AG08395 (cell line): Measurements from ENCODE around the gene UNC79.

Source experiments
- DNase-seq: peaks from one replicate; pipeline ENCODE4 v3.0.0; 2012; ENCODE audit warnings: mixed read lengths, low spot score

Gene UNC79

GRCh38 chr14:93727917-93728650, 297.3 kb downstream of the UNC79 start:
- no peak for DNase-seq

- no peak for DNase-seq
Observed at GRCh38 chr14:93728651-93729016, 297.9 kb downstream of the UNC79 start.

DNA sequence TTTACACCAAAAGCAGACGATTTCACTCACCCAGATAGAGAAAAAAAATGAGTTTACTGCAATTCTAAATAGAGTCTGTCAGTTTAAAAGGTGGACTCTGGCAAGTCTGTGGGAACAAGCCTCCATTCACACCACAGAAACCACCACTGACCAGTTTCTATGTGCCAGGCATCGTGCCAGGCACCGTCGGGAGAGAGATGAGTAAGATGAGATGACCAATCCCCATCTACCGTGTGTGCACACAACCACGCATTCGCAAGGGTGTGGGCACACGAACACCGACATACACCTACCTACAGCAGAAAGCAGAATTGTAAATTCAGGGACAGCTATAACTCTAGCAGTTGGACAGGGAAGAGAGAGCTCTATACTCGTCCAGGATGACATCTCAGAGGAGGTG, 299.3 kb downstream of the UNC79 start:
- no peak for DNase-seq

- DNase-seq = no peak
Observed at GRCh38 chr14:93731753-93732152, 301.0 kb downstream of the UNC79 start.

DNA sequence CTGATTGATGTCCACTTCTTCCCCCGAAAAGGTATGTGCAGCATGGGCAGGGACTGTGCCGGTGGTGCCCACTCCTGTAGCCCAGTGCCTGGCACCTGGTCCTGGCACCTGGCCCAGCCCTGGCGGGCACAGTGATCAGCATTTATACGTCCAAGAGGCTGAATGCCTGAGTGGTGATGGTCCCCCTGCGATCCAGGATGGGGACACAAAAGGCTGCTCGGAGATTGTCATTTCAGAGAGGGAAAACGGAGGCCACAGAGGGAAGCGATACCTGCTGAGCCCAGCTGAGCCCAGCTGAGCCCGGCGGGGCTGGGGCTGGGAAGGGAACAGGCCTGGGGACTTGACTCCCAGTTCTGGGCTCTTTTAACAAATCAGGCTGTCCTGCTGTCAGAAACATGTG, 301.8 kb downstream of the UNC79 start:
- DNase-seq = no peak

GRCh38 chr14:93733231-93733630, 302.5 kb downstream of the UNC79 start:
- no peak for DNase-seq

DNA sequence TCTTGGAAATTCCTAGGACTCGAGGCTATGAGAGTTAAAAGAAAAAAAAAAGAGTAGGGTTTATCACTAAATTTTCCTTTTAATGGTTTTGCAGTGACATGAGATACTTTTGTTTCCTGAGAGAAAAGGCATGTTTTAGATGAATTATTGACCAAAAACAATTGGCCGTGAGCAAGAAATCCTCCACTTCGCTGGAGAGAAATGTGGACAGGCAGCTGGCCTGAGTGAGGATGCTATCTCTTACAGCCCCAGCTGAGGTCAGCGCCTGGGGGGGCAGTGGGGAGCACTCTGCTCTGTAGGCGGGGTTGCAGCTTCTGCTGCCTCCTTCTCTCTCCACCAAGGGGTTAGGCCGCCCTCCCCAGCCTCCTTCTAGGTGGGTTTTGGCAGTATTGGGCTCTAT, 302.9 kb downstream of the UNC79 start:
- DNase-seq = no peak

DNA sequence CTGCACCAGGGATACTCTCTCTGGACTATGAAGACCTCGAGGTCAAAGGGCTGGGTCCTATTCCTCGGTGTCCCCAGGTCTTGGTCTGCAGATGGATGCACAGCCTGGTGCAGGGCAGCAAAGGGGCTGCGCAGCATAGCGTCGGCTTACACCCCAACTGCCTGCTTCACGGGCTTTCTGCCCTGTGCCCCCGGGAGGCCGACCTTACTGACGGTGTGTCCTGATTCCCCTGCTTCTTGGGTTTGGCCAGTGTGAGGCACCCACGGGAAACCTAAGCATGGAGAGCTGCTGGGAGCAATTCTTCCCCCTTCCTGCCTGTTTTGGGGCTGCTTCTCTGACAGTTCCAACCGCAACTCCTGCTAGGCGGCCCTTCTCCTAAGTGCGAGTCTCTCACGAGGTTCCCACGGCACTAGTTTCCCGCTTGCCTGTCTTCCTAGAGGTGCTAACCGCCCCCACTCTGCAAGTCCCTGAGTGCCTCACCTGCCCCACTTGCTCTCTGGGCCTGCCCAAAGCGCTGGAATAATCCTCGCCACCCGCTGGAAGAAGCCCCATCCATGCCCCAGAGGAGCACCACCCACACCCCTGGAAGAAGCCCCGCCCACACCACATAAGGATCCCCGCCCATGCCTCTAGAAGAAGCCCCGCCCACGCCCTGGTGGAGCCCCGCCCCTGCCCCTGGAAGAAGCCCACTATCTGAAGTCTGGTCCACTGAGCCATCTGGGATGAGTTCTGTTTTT, 303.5 kb downstream of the UNC79 start:
- DNase-seq = no peak

- DNase-seq = no peak
Observed at GRCh38 chr14:93735206-93735605, 304.5 kb downstream of the UNC79 start.

GRCh38 chr14:93736378-93737014, 305.8 kb downstream of the UNC79 start:
- DNase-seq = no peak

GRCh38 chr14:93737634-93738033, 306.9 kb downstream of the UNC79 start:
- no peak for DNase-seq

DNA sequence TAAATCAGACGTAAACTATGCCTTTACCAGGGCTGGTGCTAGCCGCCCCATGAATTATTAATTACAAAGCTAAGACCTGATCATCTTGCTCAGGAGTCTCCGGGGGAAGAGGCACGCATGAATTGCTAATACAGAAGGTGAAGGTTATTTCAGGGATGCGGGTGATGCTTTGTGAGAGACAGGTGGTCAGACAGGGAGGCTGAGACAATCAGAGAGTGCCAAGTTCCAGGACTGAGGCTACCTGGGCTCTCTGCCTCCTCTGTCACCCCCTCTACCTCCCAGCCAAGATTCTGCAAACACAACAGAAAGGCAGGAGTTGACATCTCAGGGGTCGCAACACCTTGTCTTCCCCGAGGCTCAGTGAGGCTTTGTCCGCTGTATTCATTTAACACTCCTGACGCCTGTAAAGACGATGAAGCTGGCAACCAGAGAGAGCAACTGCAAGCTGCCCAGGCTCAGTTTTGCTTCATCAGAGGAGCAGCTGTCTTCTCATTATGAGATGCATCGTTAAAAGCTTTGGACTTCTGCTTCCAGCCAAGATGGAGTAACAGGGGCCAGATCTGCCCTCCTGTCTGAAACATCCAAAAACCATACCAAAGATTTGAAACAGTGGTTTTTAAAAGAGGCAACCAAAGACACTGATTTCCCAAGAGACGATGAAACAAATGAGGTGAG, 311.0 kb downstream of the UNC79 start:
- DNase-seq = no peak

DNA sequence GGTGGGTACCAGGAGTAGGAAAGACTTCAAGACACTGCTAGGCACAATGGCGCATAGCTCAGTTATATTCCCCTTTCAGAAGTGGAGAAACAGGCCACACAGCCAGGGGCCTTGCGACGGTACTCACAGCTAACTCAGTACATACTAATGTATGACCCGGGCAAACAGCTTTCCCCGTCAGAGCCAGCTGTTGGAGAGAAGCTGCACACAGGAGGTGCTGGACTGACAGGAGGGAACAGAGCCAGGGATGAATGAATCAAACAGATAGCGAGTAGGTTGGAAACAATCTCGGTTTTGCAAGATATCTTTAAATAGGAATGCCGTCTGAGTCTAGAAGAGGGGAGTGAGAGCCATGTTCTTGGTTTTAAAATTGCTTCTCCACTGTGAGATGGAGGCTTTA, 312.0 kb downstream of the UNC79 start:
- DNase-seq = no peak

- no peak for DNase-seq
Observed at GRCh38 chr14:93743270-93744060, 312.7 kb downstream of the UNC79 start.

- no peak for DNase-seq
Observed at GRCh38 chr14:93744176-93744575, 313.4 kb downstream of the UNC79 start.

- DNase-seq = no peak
Observed at GRCh38 chr14:93744876-93745275, 314.1 kb downstream of the UNC79 start.

DNA sequence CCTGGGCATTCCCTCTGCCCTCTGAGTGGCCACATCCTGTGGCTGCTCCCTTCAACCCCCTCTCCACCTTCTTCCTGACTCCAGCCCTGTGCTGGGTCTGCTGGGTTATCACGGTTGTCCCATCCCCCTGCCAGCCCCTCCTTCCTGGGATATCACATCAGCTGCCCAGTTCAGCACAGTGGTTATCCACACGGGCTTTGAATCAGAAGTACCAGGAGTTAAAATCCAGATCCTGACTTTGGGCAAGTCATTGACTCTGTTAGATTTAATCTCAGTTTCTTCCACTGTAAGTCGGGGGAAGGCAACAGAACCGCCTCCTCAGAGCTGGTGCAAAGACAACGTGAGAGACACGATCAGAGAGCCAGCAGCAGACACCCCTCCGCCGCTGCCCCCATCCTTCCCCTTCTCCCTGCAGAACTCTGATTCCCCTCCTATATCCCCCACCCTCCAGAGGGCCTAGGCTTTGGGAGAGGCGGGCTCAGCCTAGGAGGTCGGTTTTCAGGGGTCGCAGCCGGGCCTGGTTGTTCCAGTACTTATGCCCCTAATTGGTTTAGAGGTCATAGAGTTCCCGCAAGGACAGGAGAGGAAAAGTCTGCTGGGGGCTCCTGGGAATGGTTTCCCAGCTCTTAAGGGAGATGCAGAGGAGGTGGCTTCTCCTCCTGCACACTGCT, 315.0 kb downstream of the UNC79 start:
- DNase-seq = no peak

GRCh38 chr14:93747102-93747501, 316.4 kb downstream of the UNC79 start:
- DNase-seq = no peak

DNA sequence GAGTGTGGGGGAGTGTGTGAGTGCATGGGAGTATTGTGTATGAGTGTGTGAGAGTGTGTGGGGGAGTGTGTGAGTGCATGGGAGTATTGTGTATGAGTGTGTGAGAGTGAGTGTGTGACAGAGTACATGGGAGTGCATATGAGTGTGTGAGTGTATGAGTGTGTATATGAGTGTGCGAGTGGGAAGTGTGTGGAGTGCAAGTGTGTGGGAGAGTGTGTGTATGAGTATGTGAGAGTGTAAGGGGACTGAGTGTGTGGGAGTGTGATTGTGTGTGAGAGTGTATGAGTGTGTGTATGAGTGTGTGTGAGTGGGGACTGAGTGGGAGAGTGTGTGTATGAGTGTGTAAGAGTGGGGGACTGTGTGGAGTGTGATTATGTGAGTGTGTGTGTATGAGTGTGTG, 316.8 kb downstream of the UNC79 start:
- DNase-seq = no peak

DNA sequence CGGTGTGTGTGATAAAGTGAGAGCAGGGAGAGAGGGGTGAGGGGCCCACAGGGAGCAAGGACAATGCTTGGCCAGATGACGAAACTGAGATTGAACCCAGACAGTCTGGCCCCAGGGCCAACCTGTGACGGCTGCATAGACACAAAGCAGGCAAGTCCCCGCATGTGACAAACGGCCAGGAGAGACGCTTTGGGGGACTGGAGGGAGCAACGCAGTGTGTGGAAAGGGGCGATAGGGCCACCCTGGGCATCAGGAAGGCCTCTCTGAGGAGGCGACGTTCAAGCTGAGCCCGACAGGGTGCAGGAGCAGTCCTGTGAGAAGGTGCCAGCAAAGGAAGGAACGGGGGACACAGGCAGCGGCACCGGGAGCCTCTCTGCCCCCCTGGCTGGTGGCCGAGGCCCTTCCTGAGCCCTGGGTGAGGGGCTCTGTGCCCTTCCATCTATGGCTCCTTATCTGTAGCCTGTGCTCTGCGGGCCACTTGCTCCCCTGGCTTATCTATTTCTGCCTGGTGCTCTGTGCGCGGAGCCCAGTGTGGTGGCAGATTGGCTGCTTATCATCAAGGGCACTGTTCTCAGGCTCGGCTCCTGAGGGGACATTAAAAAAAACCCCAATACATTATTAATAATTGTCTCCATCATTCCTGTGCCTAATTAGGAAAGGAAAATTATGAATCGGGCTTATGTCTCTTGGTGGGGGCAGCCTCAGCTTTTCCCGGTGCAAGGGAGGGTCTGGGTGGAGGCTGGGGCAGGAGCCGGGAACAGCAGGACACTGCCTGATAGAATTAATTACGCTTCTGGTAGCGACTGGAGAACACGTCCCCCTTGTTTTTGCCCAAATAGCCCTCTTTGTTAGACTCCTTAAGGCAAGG, 317.7 kb downstream of the UNC79 start:
- DNase-seq = no peak
